ENCODE data around the gene CALN1. TPM values are rescaled to one million over a fixed set of nuclear protein-coding genes. Genes with fewer than 3 reads are reported as not detected.

The CALN1 gene
- polyA plus RNA-seq, 1 donor from 2014 or later, result 7.8 TPM

DNA sequence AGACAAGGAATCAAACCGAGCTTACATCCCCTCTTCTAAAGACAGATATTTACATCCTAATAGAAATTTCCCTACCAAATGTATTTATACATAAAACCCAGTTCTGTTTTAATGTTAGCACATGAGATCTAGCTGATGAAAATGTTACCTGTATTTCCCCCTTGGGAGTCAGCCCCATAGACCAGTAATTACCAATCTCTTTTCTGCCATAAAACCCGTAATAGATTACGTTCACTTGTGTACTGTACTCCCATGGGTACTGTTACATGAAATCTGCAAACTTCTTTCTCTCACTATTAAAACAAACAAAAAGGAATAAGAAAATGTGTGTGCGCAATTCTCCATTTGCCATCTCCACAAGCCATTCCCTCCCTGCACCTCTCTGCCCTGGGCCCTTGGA lies 450.9 kb downstream of the CALN1 start:
- Histone ChIP-seq H4K20me1 (ENCODE audit: insufficient read depth) (no peaks in the 10 kb centered on the region), H3K36me3 (ENCODE audit: insufficient read depth, low read length) (no peaks in the 10 kb centered on the region), H3K27me3 (ENCODE audit: insufficient read depth, low read depth, low read length) (no peaks in the 10 kb centered on the region), H2AFZ (ENCODE audit: low read depth, low read length) (no peak overlapping the region), H3K4me3 (ENCODE audit: low read length) (no peak overlapping the region), H3K9me2 (ENCODE audit: insufficient read depth, low read length) (no peaks in the 10 kb centered on the region), H3F3A (ENCODE audit: insufficient read depth, low read length, poor library complexity, severe bottlenecking) (no peaks in the 10 kb centered on the region), H3K27ac (ENCODE audit: low read length) (no peak overlapping the region), H3K4me2 (ENCODE audit: low read length) (no peak overlapping the region), H3K79me2 (replicated peaks; ENCODE audit: insufficient read depth, low read length) (no peaks in the 10 kb centered on the region), H3K9me3 (ENCODE audit: low read length) (no peaks in the 10 kb centered on the region), H3K9ac (ENCODE audit: low read length) (no peak overlapping the region)
- no peak for TF ChIP-seq TAF1 (IDR thresholded peaks at IDR 0.05; ENCODE audit: low read depth)
- no peak for TF ChIP-seq REST (IDR thresholded peaks at IDR 0.05; ENCODE audit: borderline replicate concordance)
- no peak for TF ChIP-seq POLR2AphosphoS5 (IDR thresholded peaks at IDR 0.05)
- no peak for TF ChIP-seq EZH2 (IDR thresholded peaks at IDR 0.05; ENCODE audit: borderline replicate concordance, insufficient read depth, low read length, poor library complexity, severe bottlenecking)
- TF ChIP-seq SMC3 (conservative IDR thresholded peaks at IDR 0.05; ENCODE audit: poor library complexity), result no peak
- TF ChIP-seq EP300 (conservative IDR thresholded peaks at IDR 0.05; ENCODE audit: poor library complexity, severe bottlenecking), result no peak
- no peak for TF ChIP-seq CTCF (IDR thresholded peaks at IDR 0.05; ENCODE audit: poor library complexity, severe bottlenecking)
- no peak for TF ChIP-seq MXI1 (conservative IDR thresholded peaks at IDR 0.05; ENCODE audit: poor library complexity, severe bottlenecking)
- TF ChIP-seq RAD21 (conservative IDR thresholded peaks at IDR 0.05), result no peak

GRCh38 chr7:71942115-71942514 lies 470.0 kb downstream of the CALN1 start:
- Histone ChIP-seq H3K9me2 (ENCODE audit: insufficient read depth, low read length) (no peaks in the 10 kb centered on the region), H3K36me3 (ENCODE audit: insufficient read depth, low read length) (no peaks in the 10 kb centered on the region), H3K9ac (ENCODE audit: low read length) (no peak overlapping the region), H2AFZ (ENCODE audit: low read depth, low read length) (no peak overlapping the region), H3K27me3 (ENCODE audit: insufficient read depth, low read depth, low read length) (no peaks in the 10 kb centered on the region), H3F3A (ENCODE audit: insufficient read depth, low read length, poor library complexity, severe bottlenecking) (no peaks in the 10 kb centered on the region), H3K4me2 (ENCODE audit: low read length) (no peak overlapping the region), H3K4me3 (ENCODE audit: low read length) (no peak overlapping the region), H3K9me3 (ENCODE audit: low read length) (no peaks in the 10 kb centered on the region), H3K27ac (ENCODE audit: low read length) (no peak overlapping the region), H3K79me2 (replicated peaks; ENCODE audit: insufficient read depth, low read length) (no peaks in the 10 kb centered on the region), H4K20me1 (ENCODE audit: insufficient read depth) (no peaks in the 10 kb centered on the region)
- TF ChIP-seq REST (IDR thresholded peaks at IDR 0.05; ENCODE audit: borderline replicate concordance) (no peak), MXI1 (conservative IDR thresholded peaks at IDR 0.05; ENCODE audit: poor library complexity, severe bottlenecking) (no peak), CTCF (IDR thresholded peaks at IDR 0.05; ENCODE audit: poor library complexity, severe bottlenecking) (no peak), TAF1 (IDR thresholded peaks at IDR 0.05; ENCODE audit: low read depth) (no peak), SMC3 (conservative IDR thresholded peaks at IDR 0.05; ENCODE audit: poor library complexity) (no peak), RAD21 (conservative IDR thresholded peaks at IDR 0.05) (no peak), EP300 (conservative IDR thresholded peaks at IDR 0.05; ENCODE audit: poor library complexity, severe bottlenecking) (no peak), EZH2 (IDR thresholded peaks at IDR 0.05; ENCODE audit: borderline replicate concordance, insufficient read depth, low read length, poor library complexity, severe bottlenecking) (no peak), POLR2AphosphoS5 (IDR thresholded peaks at IDR 0.05) (no peak)

Measured in neural cell (in vitro differentiated cells).